22Rv1 (cell line): ENCODE measurements around the gene SARNP.

Source experiments
- ZFX ChIP-seq: fragments of 450-650 bp; IDR thresholded peaks from 2 replicates; pipeline ENCODE4 v1.6.1; 2017; ENCODE audit warnings: antibody characterized with exemption, borderline replicate concordance
- TF ChIP-seq, protein P1 (sequence below): fragments of 450-650 bp; IDR thresholded peaks from 2 replicates; pipeline ENCODE4 v1.5.1; 2017; ENCODE audit warnings: mild to moderate bottlenecking

DNA sequence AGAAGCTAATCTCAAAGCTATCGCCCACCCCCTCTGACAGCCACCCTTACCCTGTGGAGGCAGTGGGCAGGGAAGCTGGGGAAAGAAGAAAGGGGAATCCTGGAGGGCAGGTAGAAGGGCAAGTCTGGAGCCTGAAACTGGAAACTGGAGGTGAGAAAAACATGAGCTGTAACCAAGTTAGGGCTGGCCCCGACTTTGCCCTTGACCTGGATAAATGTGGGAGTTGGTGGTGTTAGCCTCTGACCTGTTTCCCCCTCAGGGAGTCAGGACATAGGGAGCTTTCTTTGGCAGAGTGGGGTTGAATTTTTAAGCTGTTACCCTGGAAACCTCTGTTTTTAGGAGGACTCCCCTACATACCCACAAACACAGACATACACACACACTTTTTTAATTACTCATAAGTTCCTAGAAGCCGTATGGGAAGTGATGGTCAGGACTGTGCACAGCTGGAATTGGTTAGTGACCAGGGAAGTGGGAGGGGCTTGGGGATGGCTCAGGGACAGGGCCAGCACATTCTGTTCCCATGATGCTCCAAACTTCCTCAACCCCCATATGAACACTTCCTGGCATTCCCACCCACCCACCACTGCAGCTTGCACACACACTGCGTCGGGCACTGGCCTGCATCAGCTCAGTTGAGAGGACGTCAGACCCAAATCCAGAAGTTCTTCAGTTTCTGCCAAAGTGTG is 30.2 kb upstream of the SARNP start:
- TF ChIP-seq, protein P1, sequence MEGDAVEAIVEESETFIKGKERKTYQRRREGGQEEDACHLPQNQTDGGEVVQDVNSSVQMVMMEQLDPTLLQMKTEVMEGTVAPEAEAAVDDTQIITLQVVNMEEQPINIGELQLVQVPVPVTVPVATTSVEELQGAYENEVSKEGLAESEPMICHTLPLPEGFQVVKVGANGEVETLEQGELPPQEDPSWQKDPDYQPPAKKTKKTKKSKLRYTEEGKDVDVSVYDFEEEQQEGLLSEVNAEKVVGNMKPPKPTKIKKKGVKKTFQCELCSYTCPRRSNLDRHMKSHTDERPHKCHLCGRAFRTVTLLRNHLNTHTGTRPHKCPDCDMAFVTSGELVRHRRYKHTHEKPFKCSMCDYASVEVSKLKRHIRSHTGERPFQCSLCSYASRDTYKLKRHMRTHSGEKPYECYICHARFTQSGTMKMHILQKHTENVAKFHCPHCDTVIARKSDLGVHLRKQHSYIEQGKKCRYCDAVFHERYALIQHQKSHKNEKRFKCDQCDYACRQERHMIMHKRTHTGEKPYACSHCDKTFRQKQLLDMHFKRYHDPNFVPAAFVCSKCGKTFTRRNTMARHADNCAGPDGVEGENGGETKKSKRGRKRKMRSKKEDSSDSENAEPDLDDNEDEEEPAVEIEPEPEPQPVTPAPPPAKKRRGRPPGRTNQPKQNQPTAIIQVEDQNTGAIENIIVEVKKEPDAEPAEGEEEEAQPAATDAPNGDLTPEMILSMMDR: no peak
- TF ChIP-seq ZFX: no peak
